ENCODE measurements around the gene ABCB1. TPM values are rescaled to one million over a fixed set of nuclear protein-coding genes. Genes with fewer than 3 reads are reported as not detected.
"Not testable (repeated sequence)": the region's sequence is repeated elsewhere in the genome, so short reads cannot be mapped to it uniquely, and the experiment has no call there.

Gene ABCB1
- total RNA-seq, 1 donor from 2014 or later = 21.0 TPM

DNA sequence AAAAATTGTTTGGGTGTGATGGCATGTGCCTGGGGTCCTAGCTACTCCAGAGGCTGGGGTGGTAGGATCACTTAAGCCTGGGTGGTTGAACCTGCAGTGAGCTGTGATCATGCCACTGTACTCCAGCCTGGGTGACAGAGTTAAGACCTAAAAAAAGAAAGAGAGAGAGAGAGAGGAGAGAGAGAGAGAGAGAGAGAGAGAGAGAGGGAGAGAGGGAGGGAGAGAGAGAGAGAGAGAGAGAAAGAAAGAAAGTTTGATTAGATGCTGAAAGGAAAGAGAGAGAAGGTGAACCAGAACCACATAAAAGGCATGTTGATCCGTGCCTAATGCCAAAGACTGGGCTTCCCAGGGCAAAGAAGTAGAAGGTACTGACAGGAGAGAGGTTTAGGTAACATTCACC, 11.1 kb downstream of the ABCB1 start:
- ATAC-seq (no peak), DNase-seq (ENCODE audit: low spot score) (no peak)
- intact Hi-C loops (cut with DNase I) = no loop called here

DNA sequence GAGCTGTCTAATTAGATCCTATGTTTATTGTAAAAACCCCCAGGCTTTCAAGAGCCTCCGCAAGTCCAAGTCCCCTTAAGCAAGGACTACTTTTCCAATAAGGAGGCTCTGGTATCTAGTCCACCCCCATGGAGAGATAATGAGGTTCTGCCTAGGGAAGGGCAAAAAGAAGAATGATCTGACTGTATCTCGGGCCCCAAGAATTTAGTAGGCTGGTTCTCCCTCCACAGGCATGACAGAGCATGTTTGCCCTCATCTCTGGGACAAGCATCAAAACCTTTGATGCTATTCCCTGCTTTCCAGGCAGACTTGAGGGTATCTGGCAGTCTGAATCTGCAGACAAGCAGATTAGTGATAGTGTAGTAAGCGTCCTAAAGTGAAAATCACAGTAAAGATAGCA, 19.0 kb downstream of the ABCB1 start:
- ATAC-seq = no peak
- intact Hi-C loops (cut with DNase I) = no loop called here
- no peak for DNase-seq (ENCODE audit: low spot score)

DNA sequence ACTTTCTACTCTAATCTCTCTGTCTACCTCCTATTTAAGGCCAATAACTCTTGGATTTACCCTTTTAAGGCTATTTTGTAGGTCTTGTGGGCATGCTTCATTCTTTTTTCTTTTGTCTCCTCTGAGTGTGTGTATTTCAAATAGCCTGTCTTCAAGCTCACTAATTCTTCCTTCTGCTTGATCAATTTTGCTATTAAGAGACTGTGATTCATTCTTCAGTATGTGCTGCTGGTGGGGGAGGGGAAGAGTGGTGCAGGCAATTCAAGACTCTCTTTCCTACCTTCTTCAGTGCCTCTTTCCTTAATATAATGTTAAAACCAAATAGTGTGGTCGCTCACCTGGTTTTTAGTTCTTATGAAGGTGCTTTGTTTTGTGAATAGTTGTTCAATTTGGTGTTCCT, 20.0 kb downstream of the ABCB1 start:
- intact Hi-C loops (cut with DNase I) = no loop called here
- DNase-seq (ENCODE audit: low spot score) (no peak), ATAC-seq (no peak)

DNA sequence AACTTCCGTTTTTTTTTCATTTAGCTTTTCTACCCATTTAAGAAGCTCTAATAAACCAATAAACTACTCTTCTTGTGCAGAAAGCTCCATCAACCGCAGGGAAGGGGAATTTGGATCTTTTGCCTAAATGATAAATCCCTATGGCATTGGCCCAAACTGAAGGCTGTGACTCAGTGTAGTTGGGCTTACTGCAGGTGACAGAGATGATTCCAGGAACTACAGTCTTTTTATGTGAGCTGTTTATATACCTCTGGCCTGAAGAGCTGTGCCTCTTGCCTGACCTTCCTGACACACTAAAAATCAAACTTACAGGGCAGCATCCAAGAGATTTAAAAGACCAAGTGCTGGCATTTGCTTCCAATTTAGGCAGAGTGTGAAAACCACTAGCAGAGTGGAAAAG, 25.2 kb downstream of the ABCB1 start:
- intact Hi-C loops (cut with DNase I) = no loop called here
- no peak for ATAC-seq

DNA sequence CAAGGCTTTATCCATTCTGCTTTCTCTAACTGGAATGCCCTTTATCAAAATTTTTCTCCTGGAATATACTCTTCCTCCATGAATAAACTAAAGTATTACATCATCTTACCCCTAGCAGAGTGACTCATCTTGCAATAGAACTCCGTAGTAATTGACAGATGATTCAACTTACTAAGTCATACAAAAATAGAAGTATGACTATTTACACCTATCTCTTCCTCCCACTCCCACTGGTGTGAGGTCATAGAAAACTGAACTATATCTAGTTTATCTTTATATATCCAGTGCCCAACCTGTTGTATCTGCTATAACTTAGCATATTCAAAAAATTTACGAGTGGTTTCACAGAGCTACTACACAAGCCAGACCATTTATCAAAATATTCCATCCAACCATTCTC, 26.1 kb downstream of the ABCB1 start:
- intact Hi-C loops (cut with DNase I) = no loop called here
- no peak for DNase-seq (ENCODE audit: low spot score)
- no peak for ATAC-seq

More for the DNA sequence above, 25.2 kb downstream of the ABCB1 start:
- DNase-seq (ENCODE audit: low spot score) = no peak

DNA sequence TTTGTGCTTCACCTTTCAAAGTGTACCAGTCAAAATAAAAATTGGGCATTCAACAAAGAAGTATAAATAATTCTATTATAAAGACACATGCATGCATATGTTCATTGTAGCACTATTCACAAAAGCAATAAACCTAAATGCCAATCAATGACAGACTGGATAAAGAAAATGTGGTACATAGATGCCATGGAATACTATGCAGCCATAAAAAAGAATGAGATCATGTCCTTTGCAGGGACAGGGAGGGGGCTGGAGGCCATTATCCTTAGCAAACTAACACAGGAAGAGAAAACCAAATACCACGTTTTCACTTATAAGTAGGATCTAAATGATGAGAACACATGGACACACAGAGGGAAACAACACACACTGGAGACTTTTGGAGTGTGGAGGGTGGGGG, 28.2 kb downstream of the ABCB1 start:
- DNase-seq (ENCODE audit: low spot score); ATAC-seq; intact Hi-C loops (cut with DNase I): not testable (repeated sequence)

DNA sequence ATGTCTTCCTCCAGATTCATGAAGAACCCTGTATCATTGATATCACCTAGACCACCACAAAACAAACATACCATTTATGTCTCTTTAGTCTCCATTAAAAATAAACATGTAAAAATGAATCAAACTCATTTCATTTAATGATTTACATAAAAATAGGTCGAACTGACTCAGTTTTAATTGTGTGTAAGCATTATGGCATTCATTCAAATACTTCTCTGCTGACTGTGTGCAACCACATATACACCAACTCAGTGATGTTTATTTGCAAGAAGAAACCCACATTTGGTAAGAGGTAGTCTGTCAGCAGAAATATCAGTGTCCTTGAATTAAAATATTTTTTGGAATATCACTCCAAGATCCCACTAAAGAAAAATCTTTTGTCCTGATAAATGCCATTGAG, 30.5 kb downstream of the ABCB1 start:
- ATAC-seq (no peak), DNase-seq (ENCODE audit: low spot score) (no peak)
- intact Hi-C loops (cut with DNase I) = no loop called here

DNA sequence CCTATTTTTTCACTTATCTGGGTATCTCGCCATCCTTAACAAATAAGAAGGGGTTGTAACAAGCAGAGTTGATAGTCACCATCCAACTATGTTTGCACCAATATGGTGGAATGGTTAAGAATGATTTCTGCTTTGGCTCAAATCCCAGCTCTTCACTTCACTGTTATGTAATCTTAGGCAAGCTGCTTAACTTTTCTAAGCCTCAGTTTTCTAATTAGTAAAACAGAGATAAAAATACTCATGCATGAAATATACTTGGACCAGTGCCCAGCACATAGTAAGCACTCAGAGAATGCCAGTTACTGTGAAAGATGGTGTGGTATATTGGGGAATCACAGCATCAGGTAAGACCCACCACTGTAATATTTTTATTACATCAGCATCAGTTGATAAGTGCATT, 33.6 kb downstream of the ABCB1 start:
- ATAC-seq (no peak), DNase-seq (ENCODE audit: low spot score) (no peak)
- intact Hi-C loops (cut with DNase I) = no loop called here

DNA sequence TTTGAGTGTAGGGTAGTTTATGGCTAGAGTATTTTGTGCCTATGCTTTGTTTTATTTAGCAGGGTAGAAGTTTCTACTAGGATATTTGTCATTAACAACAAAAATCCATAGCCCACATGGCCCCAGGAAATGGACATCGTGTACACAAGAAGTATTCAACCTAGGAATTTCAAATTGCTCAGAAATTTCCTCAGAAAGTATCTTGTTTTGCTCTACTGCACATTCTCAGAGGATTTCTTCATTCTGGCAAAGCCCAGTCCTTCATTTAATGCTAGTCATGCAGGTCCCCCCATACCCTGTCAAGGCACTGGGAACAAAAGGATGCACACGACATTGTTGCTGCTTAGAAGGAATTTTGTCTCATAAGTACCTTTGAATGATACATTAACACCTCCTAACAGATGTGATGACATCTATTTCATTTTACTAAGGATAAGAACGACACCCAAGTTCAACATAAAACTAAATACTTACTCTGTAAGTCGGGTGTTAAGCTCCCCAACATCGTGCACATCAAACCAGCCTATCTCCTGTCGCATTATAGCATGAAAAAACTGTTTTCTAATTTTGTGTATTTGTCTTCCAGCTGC, 34.3 kb downstream of the ABCB1 start:
- intact Hi-C loops (cut with DNase I) = no loop called here
- ATAC-seq = no peak

DNA sequence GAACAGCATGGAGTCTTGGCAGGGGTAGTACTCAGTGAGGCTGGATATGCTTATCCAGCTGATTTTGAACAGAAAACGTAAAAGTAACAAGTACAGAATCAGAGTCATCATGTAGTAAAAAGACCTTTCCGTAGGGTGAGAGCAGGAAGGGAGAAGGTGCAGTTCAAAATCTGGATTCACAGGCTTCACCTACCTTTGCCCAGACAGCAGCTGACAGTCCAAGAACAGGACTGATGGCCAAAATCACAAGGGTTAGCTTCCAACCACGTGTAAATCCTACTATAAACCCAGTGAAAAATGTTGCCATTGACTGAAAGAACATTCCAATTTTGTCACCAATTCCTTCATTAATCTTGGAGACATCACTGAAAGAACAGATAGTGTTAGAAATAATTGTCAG, 34.8 kb downstream of the ABCB1 start:
- DNase-seq (ENCODE audit: low spot score) = no peak
- intact Hi-C loops (cut with DNase I) = no loop called here
- no peak for ATAC-seq

More for the DNA sequence above, 34.3 kb downstream of the ABCB1 start:
- no peak for DNase-seq (ENCODE audit: low spot score)

DNA sequence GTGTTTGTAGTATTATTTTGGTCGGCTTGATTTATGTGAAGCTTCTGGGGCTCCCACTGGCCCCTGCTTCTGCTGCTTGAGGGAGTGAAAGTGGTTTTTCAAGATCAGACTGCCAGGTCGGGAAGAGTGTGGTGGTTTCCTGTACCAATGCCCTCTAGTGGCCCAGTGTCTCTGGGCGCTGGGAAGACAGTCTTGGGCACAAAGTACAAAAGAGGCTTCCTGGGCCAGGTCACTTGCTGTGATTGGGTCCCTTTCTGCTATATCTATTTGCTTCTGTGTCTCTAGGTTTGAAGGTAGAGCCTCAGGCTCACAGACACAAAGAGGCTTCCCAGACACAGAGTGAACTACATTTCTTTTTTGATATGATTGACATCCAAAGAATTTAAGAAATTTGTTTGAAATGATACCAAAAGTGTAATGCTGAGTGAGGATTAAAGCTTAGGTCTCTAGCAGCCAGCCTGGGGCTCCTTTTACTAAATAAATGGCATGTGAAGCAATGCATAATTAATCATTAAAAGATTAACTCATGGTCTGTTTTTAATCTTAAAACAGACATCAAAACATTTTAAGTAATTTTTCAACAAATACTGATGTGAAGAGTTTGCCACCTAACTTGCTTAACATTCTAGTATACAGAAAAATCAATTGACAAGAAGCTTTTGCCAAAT, 36.3 kb downstream of the ABCB1 start:
- intact Hi-C loops (cut with DNase I) = no loop called here
- DNase-seq (ENCODE audit: low spot score) = no peak
- no peak for ATAC-seq

DNA sequence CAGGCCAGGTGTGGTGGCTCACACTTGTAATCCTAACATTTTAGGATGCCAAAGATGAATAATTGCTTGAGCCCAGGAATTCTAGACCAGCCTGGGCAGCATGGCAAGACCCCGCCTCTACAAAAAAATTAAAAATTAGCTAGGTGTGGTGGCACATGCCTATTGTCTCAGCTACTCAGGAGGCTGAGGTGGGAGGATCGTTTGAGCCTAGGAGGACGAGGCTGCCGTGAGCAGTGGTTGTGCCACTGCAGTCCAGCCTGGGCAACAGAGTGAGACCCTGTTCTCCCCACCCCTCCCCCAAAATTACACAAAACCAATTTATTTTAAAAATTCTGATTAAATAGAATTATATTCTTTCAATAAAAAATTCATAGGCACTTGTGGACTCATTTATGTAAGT, 39.0 kb downstream of the ABCB1 start:
- DNase-seq (ENCODE audit: low spot score) = no peak
- ATAC-seq = no peak
- intact Hi-C loops (cut with DNase I) = no loop called here

DNA sequence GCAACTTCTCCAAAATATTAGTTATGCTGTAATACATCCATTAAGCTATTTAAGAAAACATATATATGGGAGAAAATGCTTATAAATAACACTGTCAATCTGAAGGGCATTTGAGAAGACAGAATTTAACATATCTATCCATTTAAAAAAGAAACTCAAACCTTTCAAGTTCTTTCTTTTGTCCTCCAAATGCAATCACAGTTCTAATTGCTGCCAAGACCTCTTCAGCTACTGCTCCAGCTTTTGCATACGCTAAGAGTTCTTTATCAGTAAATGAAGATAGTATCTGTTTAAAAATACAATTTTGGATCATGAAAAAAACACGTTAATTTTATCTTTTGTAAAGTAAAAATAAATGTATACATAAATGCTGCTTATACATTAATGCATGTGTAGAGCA, 39.6 kb downstream of the ABCB1 start:
- DNase-seq (ENCODE audit: low spot score) (no peak), ATAC-seq (no peak)
- intact Hi-C loops (cut with DNase I) = no loop called here

DNA sequence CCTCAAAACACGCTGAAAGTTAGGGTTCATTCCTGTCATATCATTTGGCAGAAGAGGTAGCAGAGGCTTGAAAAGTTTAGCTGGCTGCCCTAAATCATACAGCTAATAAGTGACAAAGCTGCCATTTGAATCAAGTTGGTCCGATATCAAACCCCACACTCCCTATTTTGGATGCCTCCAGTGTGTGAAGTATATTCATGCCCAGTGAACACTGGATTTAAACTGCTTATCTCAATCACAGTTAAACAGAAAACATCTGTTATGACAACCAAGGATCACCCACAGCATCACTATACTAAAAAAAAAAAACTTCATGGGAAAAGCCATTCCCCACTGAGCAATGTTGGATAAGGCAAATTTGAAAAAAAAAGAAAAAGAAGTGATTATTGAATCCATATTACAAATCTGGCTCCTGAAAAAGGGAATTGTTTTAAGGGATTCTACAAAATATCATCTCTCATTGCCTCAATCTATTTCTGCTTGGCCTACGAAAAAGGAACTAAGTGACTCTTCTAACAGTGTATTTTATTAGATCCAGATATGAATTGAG, 48.3 kb downstream of the ABCB1 start:
- intact Hi-C loops (cut with DNase I) = no loop called here
- DNase-seq (ENCODE audit: low spot score) (no peak), ATAC-seq (no peak)

DNA sequence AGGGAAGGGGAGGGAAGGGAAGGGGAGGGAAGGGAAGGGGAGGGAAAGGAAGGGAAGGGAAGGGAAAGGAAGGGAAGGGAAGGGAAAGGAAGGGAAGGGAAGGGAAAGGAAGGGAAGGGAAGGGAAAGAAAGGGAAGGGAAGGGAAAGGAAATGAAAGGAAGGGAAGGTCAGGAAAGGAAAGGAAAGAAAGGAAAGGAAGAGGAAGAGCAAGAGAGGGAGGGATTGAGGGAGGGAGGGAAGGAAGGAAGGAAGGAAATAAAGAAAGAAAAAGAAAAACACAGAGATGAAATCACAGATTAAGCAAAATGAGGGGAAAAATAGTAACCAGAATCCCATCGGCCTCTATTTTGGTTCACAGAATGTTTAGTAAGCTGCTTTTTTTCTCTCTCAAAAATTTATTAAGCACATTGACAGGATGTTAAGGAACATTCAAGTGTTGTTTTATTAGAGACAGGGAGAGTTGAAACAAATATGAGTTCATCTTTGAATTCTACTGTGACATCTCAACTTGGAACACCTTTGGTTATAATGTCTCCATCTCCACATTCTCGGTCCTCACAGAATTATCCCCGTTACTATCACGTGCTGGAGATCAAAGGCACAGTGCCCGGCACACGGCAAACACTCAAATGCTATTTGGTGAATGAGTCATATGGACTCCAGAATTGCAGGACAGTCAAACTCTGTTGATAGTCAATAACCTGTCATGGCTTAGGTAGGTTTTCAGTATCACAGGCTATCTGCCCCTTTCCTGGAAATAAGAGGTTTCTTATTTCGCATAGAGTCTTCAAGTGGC, 52.4 kb downstream of the ABCB1 start:
- intact Hi-C loops (cut with DNase I) = no loop called here
- no peak for DNase-seq (ENCODE audit: low spot score)
- ATAC-seq = no peak

DNA sequence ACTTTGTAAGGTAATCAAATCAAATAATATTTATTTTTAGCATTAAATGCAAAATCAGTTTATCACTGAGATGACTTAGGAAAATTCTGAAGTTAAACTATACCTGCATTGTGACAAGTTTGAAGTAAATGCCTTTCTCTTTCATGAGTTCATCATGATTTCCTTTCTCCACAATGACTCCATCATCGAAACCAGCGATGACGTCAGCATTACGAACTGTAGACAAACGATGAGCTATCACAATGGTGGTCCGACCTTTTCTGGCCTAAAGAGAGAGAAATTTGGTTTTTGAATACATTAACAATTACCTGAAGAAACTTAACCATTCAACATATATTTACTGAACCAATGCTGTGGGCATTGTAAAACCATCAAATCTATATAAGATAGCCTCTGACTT, 54.9 kb downstream of the ABCB1 start:
- no peak for DNase-seq (ENCODE audit: low spot score)
- intact Hi-C loops (cut with DNase I) = no loop called here
- no peak for ATAC-seq

DNA sequence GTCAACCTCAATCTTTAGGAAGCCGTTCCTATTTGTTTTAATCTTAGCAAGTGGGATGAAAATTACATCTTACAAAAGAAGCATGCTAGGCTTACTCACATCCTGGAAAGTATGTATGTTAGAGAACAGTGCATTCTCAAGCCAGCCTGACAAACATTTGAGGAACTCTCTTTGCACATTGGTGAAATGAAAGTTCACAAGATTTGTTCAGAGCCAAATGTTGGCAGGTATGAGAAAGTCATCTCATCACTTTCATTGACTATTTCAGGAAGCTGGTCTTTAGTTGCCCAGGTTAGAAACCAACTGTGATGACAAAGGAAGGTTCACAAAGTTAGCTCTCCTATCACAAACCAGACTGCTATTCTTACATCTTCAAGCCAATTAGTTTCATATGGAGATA, 57.1 kb downstream of the ABCB1 start:
- no peak for ATAC-seq

DNA sequence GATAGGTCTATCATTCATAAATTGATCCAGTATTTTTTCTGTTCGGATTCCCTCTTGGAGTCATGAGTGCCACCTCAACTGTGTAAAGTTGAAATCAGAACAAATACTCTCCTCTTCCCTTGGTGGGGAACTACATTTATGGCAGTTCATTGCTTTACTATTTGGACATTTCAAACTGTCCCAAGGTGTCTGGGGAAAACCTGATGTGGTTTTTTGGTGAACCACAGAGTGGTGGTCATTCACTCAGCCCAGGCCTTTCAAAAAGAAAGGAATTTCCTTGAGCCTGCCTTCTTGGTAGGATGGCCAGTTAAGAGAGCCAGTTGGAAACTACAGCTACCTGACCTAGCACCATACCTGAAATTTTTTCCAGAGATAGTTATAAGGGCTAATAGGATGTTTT, 59.0 kb downstream of the ABCB1 start:
- no peak for DNase-seq (ENCODE audit: low spot score)
- ATAC-seq = no peak
- intact Hi-C loops (cut with DNase I) = no loop called here

More for the DNA sequence above, 57.1 kb downstream of the ABCB1 start:
- no peak for DNase-seq (ENCODE audit: low spot score)
- intact Hi-C loops (cut with DNase I) = no loop called here

DNA sequence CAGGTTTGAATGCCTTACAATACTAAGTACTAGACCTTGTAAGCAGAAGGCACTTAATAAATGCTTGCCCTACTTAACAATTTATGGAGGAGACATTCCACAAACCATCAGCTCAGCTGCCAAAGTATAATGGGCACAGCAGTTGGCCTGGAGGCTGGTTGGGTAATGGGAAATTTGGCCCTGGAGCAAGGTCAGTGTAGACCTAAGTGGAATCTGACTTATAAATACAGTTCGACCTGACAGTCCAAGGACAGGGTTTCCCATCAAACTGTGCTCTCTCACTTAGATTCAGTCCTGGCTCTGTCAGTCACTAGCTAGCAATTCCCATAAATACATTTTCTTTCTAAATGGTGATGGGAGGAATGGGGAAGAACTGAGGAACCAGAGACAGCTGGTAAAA, 62.6 kb downstream of the ABCB1 start:
- DNase-seq (ENCODE audit: low spot score) = no peak
- intact Hi-C loops (cut with DNase I) = no loop called here
- no peak for ATAC-seq

DNA sequence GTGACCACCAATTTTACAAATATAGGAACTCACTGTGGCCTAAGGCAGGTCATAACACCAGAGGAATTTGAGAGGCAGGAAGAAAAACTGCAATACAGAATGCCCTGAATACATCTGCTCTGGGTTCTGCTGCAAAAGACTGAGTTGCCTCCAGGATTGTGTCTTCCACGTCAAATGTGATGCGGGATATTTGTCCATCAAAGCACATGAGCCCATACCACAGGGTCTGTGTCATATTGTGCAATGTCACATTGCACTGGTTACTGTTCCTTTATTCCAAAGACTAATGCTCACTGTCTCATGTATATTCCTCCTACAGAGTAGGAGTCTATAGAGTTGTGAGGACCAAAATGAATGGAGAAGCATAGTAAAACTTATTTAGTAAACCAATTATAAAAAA, 66.6 kb downstream of the ABCB1 start:
- DNase-seq (ENCODE audit: low spot score) (no peak), ATAC-seq (no peak)
- intact Hi-C loops (cut with DNase I) = no loop called here

Measured in sciatic nerve (tissue), 2 donors.